Fibroblast of gingiva (primary cell): Measurements from ENCODE around the gene PARVB.
A peak's percentile ranks its signal among the peaks of the same experiment; 100 is the strongest.

ENCODE experiments used
- DNase-seq: peaks from one replicate; pipeline ENCODE4 v3.0.0-alpha.2; 2011; ENCODE audit warnings: low read depth

PARVB gene

DNA sequence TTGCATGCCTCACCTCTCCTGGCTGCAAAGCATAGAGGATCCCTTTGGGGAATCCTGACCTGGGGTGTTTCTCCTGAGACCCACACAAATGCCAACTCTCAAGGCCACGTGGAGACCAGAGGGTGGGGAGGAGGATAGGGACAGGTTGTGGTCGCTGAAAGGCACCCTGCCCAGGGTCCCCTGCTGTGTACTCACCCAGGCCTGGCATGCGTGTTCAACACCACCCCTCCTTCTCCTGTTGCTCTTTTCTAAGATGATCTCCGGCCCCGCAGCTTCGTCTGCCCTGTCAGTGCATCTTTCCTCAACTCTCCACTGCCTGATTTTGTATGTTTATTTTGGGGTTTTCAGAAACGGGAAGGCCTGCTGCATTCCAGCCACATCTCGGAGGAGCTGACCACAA is 112.0 kb downstream of the PARVB start:
- no peak for DNase-seq

DNA sequence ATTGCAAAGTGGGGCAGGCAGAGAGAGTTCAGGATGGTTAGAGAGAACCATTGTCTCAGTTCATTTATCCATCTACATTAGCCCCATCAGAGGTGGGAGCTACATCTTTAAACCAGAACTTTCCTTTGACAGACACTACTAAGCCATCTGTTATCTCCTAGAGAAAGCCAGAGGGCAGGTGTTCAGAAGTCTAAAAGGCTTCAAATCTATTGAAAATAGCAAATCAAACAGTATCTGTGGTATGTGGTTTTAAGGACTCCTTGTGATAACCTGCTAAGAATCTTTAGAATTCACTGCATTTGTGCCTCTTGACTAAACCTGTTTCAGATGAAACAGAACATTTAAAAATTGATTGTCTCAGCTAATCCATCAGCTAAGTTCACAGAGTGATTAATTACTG is 112.7 kb downstream of the PARVB start:
- no peak for DNase-seq

GRCh38 chr22:44137415-44137814 is 113.3 kb downstream of the PARVB start:
- no peak for DNase-seq

GRCh38 chr22:44139773-44140172 is 115.7 kb downstream of the PARVB start:
- DNase-seq: no peak

- DNase-seq: no peak
Observed at GRCh38 chr22:44142421-44143104, 118.5 kb downstream of the PARVB start.

- peak; percentile 49 for DNase-seq
Observed at GRCh38 chr22:44143105-44143474, 119.0 kb downstream of the PARVB start.

GRCh38 chr22:44143579-44143978 is 119.5 kb downstream of the PARVB start:
- DNase-seq: no peak

DNA sequence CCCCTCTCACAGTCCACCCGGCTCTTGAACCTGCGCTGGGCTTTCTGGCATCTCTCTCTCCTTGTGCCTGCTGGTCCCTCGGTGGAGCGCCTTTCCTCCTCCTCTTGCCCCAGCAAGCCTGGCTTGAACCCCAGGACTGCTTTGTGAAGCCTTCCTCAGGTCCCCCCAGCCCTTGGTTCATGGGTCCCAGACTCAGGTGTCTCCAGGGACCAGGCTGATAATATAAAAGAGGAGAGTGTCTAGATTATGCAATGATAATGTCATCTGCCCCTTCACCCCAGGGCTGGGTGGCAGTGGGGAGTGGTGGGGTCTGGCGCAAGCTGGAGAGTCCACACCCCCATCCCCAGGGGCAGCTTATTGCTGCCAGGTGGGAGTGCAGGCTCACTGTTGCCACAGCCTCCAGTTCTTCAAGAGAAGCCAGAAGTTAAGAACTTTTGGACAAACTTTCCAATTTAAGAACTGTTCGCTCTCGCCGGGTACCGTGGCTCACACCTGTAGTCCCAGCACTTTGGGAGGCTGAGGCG is 120.0 kb downstream of the PARVB start:
- DNase-seq: no peak

DNA sequence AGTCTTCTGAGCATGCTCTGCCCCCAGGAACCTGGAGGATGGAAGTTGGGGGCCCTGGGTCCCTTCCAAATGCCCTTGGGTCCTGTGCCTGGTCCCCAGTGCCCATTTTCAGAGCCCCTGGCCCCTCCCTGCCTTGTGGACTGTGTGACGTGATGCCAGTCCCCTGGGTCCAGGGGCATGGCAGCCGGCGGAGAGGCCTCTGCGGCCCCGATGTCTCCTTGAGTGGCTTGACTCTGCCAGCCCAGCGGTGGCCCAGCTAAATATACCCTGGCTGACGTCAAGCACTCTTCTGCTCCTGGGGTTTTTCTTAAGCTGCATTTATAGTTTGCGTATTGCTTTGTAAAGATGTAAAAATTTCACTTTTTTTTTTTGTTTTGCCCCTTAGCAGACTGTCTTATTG is 121.4 kb downstream of the PARVB start:
- DNase-seq: no peak

DNA sequence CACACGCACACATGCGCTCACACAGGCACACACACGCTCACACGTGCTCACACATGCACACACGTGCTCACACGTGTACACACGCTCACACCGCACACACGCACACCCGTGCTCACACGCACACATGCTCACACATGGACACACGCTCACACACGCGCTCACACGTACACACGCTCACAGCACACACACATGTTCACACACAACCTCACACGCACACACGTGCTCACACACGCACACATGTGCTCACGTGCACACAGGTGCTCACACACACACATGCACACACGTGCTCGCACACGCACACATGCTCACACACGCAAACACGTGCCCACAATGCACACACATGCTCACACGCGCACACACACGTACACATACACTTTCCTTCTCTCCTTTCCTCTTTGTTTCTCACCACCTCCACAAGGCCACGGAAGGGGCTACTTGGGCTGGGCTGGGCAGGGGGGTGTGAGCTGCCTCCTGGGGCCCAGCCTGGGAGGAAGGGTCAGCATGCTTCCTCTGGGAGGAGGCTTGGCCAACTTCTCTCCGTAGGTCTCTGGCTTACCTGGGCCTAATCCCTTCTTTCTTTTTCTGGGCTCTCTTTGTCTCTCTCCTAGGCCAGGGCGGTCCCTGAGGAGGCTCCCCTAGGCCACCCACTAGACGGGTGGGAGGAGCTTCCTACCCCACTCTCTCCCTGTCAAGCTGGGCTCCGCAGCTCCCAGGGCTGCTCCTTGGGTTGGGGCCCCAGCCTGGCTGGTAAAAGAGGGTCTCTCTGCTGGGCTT is 122.2 kb downstream of the PARVB start:
- DNase-seq: no peak

GRCh38 chr22:44147008-44147645 is 123.0 kb downstream of the PARVB start:
- DNase-seq: no peak

DNA sequence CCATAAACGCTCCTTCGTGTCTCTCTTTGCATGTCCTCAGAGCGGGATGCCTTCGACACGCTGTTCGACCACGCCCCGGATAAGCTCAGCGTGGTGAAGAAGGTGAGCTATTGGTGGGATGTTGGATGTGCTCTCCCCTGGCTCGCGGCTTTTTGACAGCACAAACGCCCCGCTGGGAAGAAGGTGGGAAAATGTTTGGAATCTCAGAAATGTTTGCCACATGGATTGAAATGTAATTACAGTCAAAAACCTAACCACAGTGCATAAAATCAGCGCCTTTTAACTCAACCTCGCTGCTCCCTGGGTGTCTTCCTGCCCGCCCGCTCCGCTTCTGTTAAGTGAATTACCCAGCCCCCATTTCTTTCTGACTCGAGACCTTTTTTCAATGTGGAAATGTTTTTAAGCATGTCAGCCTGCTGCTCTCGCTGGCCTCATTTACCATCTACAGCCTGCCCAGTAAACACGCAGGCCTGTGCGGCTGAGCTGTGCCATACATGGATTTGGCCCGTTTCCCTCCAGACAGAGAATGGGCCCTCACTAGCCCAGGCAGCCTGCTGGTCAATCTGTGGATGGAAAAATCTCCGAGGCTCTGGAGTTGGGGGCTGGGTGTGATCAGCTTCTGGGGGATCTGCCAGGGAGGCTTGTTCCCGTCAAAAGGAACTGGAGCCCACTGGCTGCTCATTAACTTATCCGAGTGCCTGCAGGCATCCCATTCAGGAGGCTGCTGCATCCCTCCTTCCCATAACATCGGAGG is 123.9 kb downstream of the PARVB start:
- no peak for DNase-seq

- DNase-seq: peak; percentile 67
Observed at GRCh38 chr22:44151676-44152075, 127.6 kb downstream of the PARVB start.

DNA sequence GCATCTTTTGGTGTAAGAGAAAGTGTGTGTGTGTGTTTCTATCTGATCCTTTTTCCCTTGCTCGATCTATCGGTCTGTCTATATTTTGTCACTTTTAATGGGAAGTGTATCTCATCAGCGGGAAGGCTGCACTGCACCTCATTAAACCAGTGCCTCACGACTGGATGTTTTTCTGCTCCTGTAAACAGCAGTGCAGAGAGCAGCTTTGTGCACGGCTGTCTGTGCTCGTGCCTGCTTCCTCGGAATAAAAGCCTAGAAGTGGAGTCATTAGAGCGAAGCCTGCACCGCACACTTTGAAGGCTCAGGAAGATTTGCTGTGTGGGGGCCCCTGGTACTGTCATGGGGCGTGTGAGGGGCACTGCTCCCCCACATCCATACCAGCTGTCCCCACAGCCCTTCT is 129.6 kb downstream of the PARVB start:
- no peak for DNase-seq

DNA sequence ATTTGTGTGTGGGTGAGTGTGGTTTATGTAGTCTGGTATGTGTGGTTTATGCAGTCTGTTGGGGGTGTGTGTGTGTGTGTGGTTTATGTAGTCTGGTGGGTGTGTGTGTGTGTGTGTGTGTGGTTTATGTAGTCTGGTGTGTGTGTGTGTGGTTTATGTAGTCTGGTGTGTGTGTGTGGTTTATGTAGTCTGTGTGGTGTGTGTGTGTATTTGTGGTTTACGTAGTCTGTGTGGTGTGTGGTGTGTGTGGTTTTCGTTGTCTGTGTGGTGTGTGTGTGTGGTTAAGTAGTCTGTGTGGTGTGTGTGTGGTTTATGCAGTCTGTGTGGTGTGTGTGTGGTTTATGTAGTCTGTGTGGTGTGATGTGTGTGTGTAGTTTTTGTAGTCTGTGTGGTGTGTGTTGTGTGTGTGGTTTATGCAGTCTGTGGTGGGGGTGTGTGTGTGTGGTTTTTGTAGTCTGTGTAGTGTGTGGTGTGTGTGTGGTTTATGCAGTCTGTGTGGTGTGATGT is 130.4 kb downstream of the PARVB start:
- DNase-seq: no peak

GRCh38 chr22:44155115-44155514 is 131.0 kb downstream of the PARVB start:
- no peak for DNase-seq

GRCh38 chr22:44157916-44158618 is 134.0 kb downstream of the PARVB start:
- no peak for DNase-seq

DNA sequence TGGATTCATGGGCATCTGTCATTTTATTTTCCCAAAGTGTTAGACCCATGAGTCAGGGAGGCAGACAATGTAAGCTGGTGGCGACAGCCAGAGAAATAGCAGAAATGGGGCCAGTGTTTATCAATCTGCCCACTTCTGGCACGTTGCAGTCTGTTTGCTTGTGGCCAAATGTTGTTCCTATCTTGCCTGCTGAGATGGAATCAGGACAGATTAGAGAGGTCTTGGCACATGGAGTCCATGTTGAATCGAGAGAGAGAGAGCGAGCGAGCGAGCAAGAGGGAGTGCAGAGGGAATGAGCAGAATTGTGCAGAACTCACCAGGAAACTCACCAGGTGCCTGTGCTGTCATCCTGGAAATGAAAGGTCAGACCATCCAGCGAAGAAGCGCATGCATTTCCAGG is 134.7 kb downstream of the PARVB start:
- DNase-seq: no peak

DNA sequence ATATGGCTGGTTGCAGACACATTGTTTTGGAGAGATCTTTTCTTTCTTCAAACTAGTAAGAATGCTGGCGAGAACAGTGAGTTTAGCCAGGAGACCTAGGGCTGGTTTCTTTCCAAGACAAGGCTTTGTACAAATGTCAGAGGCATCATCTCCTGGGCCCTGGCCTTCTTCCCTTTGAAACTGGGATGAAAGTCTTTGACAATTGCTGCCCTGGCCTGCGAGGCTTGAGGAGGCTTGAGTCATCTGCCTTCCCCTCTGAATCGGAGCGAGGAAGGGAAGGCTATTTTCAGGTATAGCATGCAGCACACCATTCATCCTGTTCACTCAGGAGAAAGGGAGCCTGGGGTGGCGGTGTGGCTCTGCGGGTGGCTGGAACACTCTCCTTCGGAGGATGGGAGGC is 135.1 kb downstream of the PARVB start:
- peak; percentile 61 for DNase-seq

DNA sequence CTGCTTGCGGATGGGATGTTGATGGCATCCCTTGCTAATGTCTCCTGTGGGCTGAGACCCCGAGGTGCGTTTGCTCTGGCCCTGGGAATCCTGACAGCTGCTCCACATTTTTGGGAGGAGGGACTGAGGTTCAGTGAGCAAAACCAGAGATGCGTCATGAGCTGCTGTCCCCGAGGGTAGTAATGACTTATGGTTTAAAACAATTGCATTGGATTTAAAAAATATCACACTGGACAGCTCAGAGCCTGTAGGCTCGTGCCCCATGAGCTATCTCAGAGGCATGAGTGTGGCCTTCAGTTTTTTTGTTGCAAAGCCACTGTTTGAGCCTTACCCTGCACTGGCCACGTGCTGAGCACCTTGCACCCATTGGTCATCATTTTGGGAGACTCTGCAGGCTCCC is 135.7 kb downstream of the PARVB start:
- no peak for DNase-seq

- no peak for DNase-seq
Observed at GRCh38 chr22:44160421-44160820, 136.3 kb downstream of the PARVB start.

DNA sequence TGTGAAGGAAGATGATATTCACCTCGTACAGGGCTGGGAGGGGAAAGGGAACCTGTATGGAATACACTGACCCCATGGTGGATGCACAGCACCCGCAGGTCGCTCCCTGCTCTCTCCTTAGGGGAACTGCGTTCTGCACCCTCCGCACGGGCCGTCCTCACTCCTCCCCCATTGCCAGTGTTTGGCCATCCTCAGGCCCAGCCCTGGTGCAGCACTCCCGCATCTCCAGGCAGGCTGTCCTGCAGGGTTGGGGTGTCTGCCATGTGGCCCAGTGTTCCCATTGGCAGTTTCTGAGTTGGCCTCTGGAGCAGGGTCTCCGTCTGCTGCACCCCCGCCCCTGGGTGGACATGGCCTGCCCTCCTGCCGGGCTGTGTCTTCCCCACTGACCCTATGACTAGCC is 137.6 kb downstream of the PARVB start:
- DNase-seq: no peak
